SK-N-SH treated with all-trans-retinoic acid at 6 μM for 48 hours (cell line): ENCODE results near the gene SMARCD2.

Source experiments
- ATAC-seq: fragments of 200-7000 bp; cut with Tn5 transposase; 3 replicates; pipeline ENCODE4 v1.9.1; 2020; ENCODE audit warnings: mild to moderate bottlenecking, moderate library complexity
- ARNTL ChIP-seq: fragments of 450-650 bp; formaldehyde crosslinking; IDR thresholded peaks from 2 replicates; pipeline ENCODE4 v1.5.0; 2020; ENCODE audit warnings: low read depth, mild to moderate bottlenecking, moderate library complexity, borderline replicate concordance
- BACH2 ChIP-seq: fragments of 250-450 bp; sonication (Bioruptor Pico); IDR thresholded peaks from 2 replicates; pipeline ENCODE4 v1.9.0; 2021; ENCODE audit warnings: mild to moderate bottlenecking, borderline replicate concordance
- CREB5 ChIP-seq: fragments of 250-450 bp; sonication (Bioruptor Pico); IDR thresholded peaks from 2 replicates; pipeline ENCODE4 v1.5.1; 2020; ENCODE audit warnings: low read depth, mild to moderate bottlenecking, moderate library complexity
- CSDC2 ChIP-seq: fragments of 250-450 bp; sonication (Bioruptor Pico); IDR thresholded peaks from 2 replicates; pipeline ENCODE4 v1.5.0; 2020; ENCODE audit warnings: mild to moderate bottlenecking, moderate library complexity
- CSRNP3 ChIP-seq: fragments of 250-450 bp; sonication (Bioruptor Pico); IDR thresholded peaks from 2 replicates; pipeline ENCODE4 v1.5.1; 2021; ENCODE audit warnings: mild to moderate bottlenecking, moderate library complexity
- ESRRG ChIP-seq: fragments of 250-450 bp; sonication (Bioruptor Pico); IDR thresholded peaks from 2 replicates; pipeline ENCODE4 v1.6.1; 2021; ENCODE audit warnings: mild to moderate bottlenecking
- GLIS3 ChIP-seq: fragments of 250-450 bp; sonication (Bioruptor Pico); IDR thresholded peaks from 2 replicates; pipeline ENCODE4 v1.5.0; 2020; ENCODE audit warnings: mild to moderate bottlenecking, moderate library complexity
- OSR1 ChIP-seq: fragments of 250-450 bp; sonication (Bioruptor Pico); IDR thresholded peaks from 2 replicates; pipeline ENCODE4 v1.8.0; 2022; ENCODE audit warnings: moderate library complexity, mild to moderate bottlenecking, inconsistent platforms
- PATZ1 ChIP-seq: fragments of 250-450 bp; sonication (Bioruptor Pico); IDR thresholded peaks from 2 replicates; pipeline ENCODE4 v1.8.0; 2020; ENCODE audit warnings: mild to moderate bottlenecking, moderate library complexity, borderline replicate concordance
- POU6F1 ChIP-seq: fragments of 250-450 bp; sonication (Bioruptor Pico); IDR thresholded peaks from 2 replicates; pipeline ENCODE4 v1.8.0; 2021; ENCODE audit warnings: low read depth, mild to moderate bottlenecking, moderate library complexity, borderline replicate concordance
- PPARA ChIP-seq: fragments of 250-450 bp; sonication (Bioruptor Pico); IDR thresholded peaks from 2 replicates; pipeline ENCODE4 v1.5.0; 2020; ENCODE audit warnings: mild to moderate bottlenecking, borderline replicate concordance
- RARB ChIP-seq: fragments of 250-450 bp; sonication (Bioruptor Pico); IDR thresholded peaks from 2 replicates; pipeline ENCODE4 v1.8.0; 2021; ENCODE audit warnings: mild to moderate bottlenecking, moderate library complexity
- SNAI2 ChIP-seq: fragments of 250-450 bp; sonication (Bioruptor Pico); IDR thresholded peaks from 2 replicates; pipeline ENCODE4 v1.5.0; 2020; ENCODE audit warnings: mild to moderate bottlenecking, moderate library complexity
- TCF4 ChIP-seq: fragments of 250-450 bp; sonication (Bioruptor Pico); IDR thresholded peaks from 2 replicates; pipeline ENCODE4 v1.8.0; 2021; ENCODE audit warnings: mild to moderate bottlenecking, moderate library complexity, borderline replicate concordance
- TOX ChIP-seq: fragments of 250-450 bp; sonication (Bioruptor Pico); IDR thresholded peaks from 2 replicates; pipeline ENCODE4 v1.8.0; 2021; ENCODE audit warnings: mild to moderate bottlenecking, moderate library complexity, borderline replicate concordance
- TSHZ2 ChIP-seq: fragments of 250-450 bp; sonication (Bioruptor Pico); IDR thresholded peaks from 2 replicates; pipeline ENCODE4 v1.5.0; 2020; ENCODE audit warnings: mild to moderate bottlenecking, moderate library complexity
- ZC3H10 ChIP-seq: fragments of 250-450 bp; sonication (Bioruptor Pico); IDR thresholded peaks from 2 replicates; pipeline ENCODE4 v1.5.1; 2021; ENCODE audit warnings: mild to moderate bottlenecking, moderate library complexity
- ZFP3 ChIP-seq: fragments of 250-450 bp; sonication (Bioruptor Pico); IDR thresholded peaks from 2 replicates; pipeline ENCODE4 v1.5.0; 2020; ENCODE audit warnings: mild to moderate bottlenecking, moderate library complexity
- ZFP30 ChIP-seq: fragments of 450-650 bp; formaldehyde crosslinking; IDR thresholded peaks from 2 replicates; pipeline ENCODE4 v1.5.0; 2022; ENCODE audit warnings: mild to moderate bottlenecking, moderate library complexity
- ZNF565 ChIP-seq: fragments of 450-650 bp; formaldehyde crosslinking; conservative IDR thresholded peaks from 2 replicates; pipeline ENCODE4 v1.5.0; 2020; ENCODE audit warnings: low read depth, mild to moderate bottlenecking, moderate library complexity
- ZNF70 ChIP-seq: fragments of 450-650 bp; formaldehyde crosslinking; IDR thresholded peaks from 2 replicates; pipeline ENCODE4 v1.5.0; 2020; ENCODE audit warnings: mild to moderate bottlenecking, moderate library complexity
- ZNF8 ChIP-seq: fragments of 450-650 bp; formaldehyde crosslinking; IDR thresholded peaks from 2 replicates; pipeline ENCODE4 v1.5.0; 2020; ENCODE audit warnings: mild to moderate bottlenecking, moderate library complexity

SMARCD2 gene

GRCh38 chr17:63790057-63790456, 52.4 kb downstream of the SMARCD2 start:
- no peak for TF ChIP-seq ZNF8 (CRISPR knock-in tag)
- no peak for TF ChIP-seq ZNF70 (CRISPR knock-in tag)
- no peak for TF ChIP-seq OSR1 (CRISPR knock-in tag)
- no peak for TF ChIP-seq ZC3H10
- TF ChIP-seq POU6F1 (CRISPR knock-in tag), result no peak
- TF ChIP-seq CSDC2, result no peak
- TF ChIP-seq TSHZ2 (CRISPR knock-in tag), result no peak
- no peak for TF ChIP-seq SNAI2 (CRISPR knock-in tag)
- TF ChIP-seq CSRNP3, result no peak
- TF ChIP-seq BACH2 (CRISPR knock-in tag), result no peak
- TF ChIP-seq GLIS3 (CRISPR knock-in tag), result no peak
- no peak for TF ChIP-seq ARNTL
- no peak for TF ChIP-seq TCF4
- TF ChIP-seq ZFP30 (CRISPR knock-in tag), result no peak
- no peak for TF ChIP-seq PPARA
- no peak for TF ChIP-seq RARB (CRISPR knock-in tag)
- no peak for TF ChIP-seq PATZ1 (CRISPR knock-in tag)
- no peak for TF ChIP-seq ZFP3 (CRISPR knock-in tag)
- ATAC-seq, result no peak

- TF ChIP-seq PATZ1 (CRISPR knock-in tag), result no peak
- no peak for TF ChIP-seq RARB (CRISPR knock-in tag)
- no peak for TF ChIP-seq CREB5 (CRISPR knock-in tag)
- no peak for TF ChIP-seq CSRNP3
- no peak for TF ChIP-seq ESRRG (CRISPR knock-in tag)
- no peak for TF ChIP-seq OSR1 (CRISPR knock-in tag)
- no peak for TF ChIP-seq ZNF565
- TF ChIP-seq ZFP30 (CRISPR knock-in tag), result no peak
- no peak for TF ChIP-seq ZNF70 (CRISPR knock-in tag)
- TF ChIP-seq GLIS3 (CRISPR knock-in tag), result no peak
- no peak for TF ChIP-seq TOX (CRISPR knock-in tag)
Measured at GRCh38 chr17:63786971-63787711, 55.3 kb downstream of the SMARCD2 start.

More at GRCh38 chr17:63786971-63787711, 55.3 kb downstream of the SMARCD2 start:
- ATAC-seq, result no peak
